ENCODE results near the gene SEBOX. TPM values are rescaled to one million over a fixed set of nuclear protein-coding genes. Genes with fewer than 3 reads are reported as not detected.

SEBOX gene
- total RNA-seq, 4 donors from 2014 or later = not detected

DNA sequence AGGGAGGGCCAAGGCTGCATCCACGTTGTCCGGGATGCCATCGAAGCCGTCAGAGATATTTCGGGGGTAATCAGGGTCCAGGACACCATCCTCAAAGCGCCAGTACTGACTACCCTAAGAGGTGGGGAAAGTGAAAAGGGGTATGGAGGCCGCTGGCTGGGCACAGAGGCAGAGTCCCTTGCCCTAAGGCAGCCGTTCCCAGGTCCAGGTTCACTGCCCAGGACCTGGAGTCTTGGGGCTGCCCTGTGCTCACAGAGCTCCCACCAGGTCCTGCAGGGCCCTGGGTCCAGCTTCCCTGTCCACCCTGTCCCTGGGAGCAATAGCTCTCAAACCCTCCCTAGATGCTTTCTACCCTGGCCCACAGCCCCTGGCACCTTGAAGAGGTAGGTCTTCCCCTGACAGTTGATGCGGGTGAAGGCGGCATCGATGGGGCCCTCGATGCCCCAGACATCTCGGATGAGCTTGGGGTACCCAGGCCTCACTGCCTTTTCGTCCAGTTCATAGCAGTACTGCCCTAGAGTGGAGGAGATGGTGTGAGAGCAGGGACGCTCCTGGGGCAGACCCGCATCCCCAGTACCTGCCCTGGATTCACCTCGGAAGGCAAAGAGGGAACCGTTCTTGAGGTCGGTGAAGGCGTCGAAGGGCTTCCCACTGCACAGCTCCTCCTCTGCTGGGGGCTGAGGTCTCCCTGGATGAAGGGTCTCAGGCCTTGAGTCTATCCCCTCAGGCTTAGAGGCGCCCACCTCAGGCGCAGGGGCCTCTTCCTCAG lies 4.1 kb upstream of the SEBOX start:
- DNase-seq = no peak
- Histone ChIP-seq H3K4me3 (no peak overlapping the region), H3K27me3 (no peaks in the 10 kb centered on the region), H3K27ac (no peak overlapping the region), H3K4me1 (peaks cover 10 to 11% of the 10 kb centered on the region in 2 donors), H3K36me3 (peaks cover 0 to 7% of the 10 kb centered on the region in 2 donors), H3K9me3 (no peaks in the 10 kb centered on the region)
- intact Hi-C loops (cut with DNase I; ENCODE audit: low total_unique reads) (no loop called here), in situ Hi-C loops (cut with MboI; ENCODE audit: low sequenced_read_pairs in 4 of 4) (loop anchor here in 1 of 4 donors (25.0 kb wide), 1 partner anchor 593 kb away; the partner anchor contains the start of gene PHF12)
- TF ChIP-seq, protein P1, sequence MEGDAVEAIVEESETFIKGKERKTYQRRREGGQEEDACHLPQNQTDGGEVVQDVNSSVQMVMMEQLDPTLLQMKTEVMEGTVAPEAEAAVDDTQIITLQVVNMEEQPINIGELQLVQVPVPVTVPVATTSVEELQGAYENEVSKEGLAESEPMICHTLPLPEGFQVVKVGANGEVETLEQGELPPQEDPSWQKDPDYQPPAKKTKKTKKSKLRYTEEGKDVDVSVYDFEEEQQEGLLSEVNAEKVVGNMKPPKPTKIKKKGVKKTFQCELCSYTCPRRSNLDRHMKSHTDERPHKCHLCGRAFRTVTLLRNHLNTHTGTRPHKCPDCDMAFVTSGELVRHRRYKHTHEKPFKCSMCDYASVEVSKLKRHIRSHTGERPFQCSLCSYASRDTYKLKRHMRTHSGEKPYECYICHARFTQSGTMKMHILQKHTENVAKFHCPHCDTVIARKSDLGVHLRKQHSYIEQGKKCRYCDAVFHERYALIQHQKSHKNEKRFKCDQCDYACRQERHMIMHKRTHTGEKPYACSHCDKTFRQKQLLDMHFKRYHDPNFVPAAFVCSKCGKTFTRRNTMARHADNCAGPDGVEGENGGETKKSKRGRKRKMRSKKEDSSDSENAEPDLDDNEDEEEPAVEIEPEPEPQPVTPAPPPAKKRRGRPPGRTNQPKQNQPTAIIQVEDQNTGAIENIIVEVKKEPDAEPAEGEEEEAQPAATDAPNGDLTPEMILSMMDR (IDR thresholded peaks at IDR 0.05 in 4 of 5, conservative IDR thresholded peaks at IDR 0.05 in 1 of 5) = no peak
- TF ChIP-seq POLR2A (IDR thresholded peaks at IDR 0.05) = no peak
- no peak for ATAC-seq

DNA sequence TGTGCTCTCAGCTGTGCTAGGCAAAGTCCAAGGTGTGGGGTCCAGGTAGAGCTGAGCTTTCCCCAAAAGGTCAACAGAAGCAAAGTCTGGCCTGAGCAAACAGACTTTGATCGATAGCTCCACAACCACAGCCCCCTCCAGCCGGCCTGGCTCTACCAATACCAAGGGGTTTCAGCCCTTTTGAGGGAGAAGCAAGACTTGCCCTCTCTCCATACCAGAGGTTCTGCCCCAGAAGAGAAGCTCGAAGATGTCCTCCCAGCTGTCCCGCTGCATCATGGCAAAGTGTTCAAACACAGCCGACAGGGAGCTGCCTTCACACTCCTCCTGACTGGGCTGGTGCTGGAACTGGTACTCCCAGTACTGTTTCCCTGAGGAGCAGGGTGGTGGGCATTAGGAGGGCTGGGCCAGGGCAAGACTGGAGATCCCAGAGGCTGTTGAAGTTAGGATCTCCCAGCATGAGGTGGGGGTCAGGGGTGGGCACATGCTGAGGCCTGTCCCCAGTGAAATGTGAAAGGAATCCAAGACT lies 3.4 kb upstream of the SEBOX start:
- ATAC-seq = no peak
- no peak overlapping the region for H3K27ac ChIP-seq

DNA sequence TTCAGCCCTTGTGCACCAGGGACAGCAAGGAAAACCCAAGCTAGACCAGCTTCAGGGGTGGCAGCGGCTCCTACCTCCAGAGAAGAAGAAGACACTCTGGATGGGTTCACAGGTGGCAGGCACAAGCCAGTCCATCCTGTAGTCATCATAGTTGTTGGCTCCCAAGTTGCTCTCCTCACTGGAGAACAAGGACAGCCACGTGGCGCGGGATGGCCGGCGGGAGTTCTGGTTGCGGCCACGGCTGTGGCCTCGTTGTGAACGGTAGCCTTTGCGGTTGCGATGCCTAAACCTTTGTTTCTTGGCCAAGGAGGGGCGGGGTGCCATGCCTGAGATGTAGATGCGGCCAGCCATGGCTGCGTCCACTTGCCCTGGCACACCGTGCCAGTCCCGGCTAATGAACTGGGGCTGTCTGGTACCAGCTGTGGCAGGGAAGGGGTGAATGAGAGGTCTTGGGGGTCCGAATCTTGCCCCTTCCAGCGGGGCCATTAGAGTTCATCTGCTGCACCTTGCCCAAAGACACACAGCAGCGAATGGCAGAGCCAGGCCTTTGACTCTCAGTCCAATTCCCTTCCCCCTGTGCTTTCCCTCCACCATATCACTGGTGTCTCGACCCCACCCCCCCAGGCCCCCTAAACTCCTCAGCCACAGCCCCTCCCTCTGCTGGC lies 2.8 kb upstream of the SEBOX start:
- intact Hi-C loops (cut with DNase I; ENCODE audit: low total_unique reads) (no loop called here), in situ Hi-C loops (cut with MboI; ENCODE audit: low sequenced_read_pairs in 4 of 4) (loop anchor here in 1 of 4 donors (25.0 kb wide), 1 partner anchor 595 kb away; the partner anchor contains the start of gene PHF12)
- Histone ChIP-seq H3K9me3 (no peaks in the 10 kb centered on the region), H3K36me3 (peaks cover 0 to 20% of the 10 kb centered on the region in 2 donors), H3K4me1 (peaks cover 5 to 7% of the 10 kb centered on the region in 2 donors), H3K27ac (no peak overlapping the region), H3K27me3 (no peaks in the 10 kb centered on the region), H3K4me3 (no peak overlapping the region)
- TF ChIP-seq POLR2A (IDR thresholded peaks at IDR 0.05) = no peak
- TF ChIP-seq, protein P1 (IDR thresholded peaks at IDR 0.05 in 4 of 5, conservative IDR thresholded peaks at IDR 0.05 in 1 of 5) = no peak
- DNase-seq (no peak), ATAC-seq (no peak)

More for the DNA sequence above, 3.4 kb upstream of the SEBOX start:
- Histone ChIP-seq H3K36me3 (peaks cover 0 to 14% of the 10 kb centered on the region in 2 donors), H3K4me3 (no peak overlapping the region), H3K27me3 (no peaks in the 10 kb centered on the region), H3K4me1 (peaks cover 10 to 11% of the 10 kb centered on the region in 2 donors), H3K9me3 (no peaks in the 10 kb centered on the region)
- DNase-seq = no peak
- intact Hi-C loops (cut with DNase I; ENCODE audit: low total_unique reads) = no loop called here
- no peak for TF ChIP-seq POLR2A (IDR thresholded peaks at IDR 0.05)
- TF ChIP-seq, protein P1 (IDR thresholded peaks at IDR 0.05 in 4 of 5, conservative IDR thresholded peaks at IDR 0.05 in 1 of 5) = no peak
- in situ Hi-C loops (cut with MboI; ENCODE audit: low sequenced_read_pairs in 4 of 4) = loop anchor here in 1 of 4 donors (25.0 kb wide), 1 partner anchor 594 kb away; the partner anchor contains the start of gene PHF12

DNA sequence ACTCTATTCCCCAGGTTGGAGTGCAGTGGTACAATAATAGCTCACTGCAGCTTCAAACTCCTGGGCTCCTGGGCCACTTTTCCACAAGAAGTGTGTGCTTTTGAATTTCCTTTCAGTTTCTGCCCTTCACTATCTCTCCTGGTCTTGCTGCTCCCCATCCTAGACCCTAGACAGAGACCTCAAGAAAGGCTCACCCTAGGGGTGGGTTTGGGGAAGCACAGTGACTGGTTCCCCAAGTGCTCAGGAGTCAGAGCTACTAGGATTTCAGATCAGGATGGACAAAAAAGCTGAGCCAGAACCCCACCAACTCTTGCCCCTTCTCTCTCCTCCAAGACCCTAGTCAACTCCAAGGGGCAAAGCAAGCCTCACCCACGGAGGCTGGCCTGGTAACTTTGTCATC lies 1.6 kb upstream of the SEBOX start:
- Histone ChIP-seq H3K36me3 (peaks cover 0 to 32% of the 10 kb centered on the region in 2 donors), H3K9me3 (no peaks in the 10 kb centered on the region), H3K27me3 (no peaks in the 10 kb centered on the region), H3K4me1 (no peaks in the 10 kb centered on the region), H3K4me3 (no peak overlapping the region), H3K27ac (no peak overlapping the region)
- TF ChIP-seq, protein P1 (IDR thresholded peaks at IDR 0.05 in 4 of 5, conservative IDR thresholded peaks at IDR 0.05 in 1 of 5) = no peak
- DNase-seq (no peak), ATAC-seq (no peak)
- in situ Hi-C loops (cut with MboI; ENCODE audit: low sequenced_read_pairs in 4 of 4) = loop anchor here in 1 of 4 donors (25.0 kb wide), 1 partner anchor 596 kb away; the partner anchor contains the start of gene PHF12
- intact Hi-C loops (cut with DNase I; ENCODE audit: low total_unique reads) = no loop called here

Measured in gastrocnemius medialis (tissue), 4 donors.